Mucosa of descending colon (tissue), 3 donors: ENCODE results near the gene ITGB5. TPM values are rescaled to one million over a fixed set of nuclear protein-coding genes. Genes with fewer than 3 reads are reported as not detected.

Source experiments
- ATAC-seq: fragments of 200-7000 bp; cut with Tn5 transposase; one replicate; pipeline ENCODE4 v1.9.1; 2020; ENCODE audit warnings: mild to moderate bottlenecking, moderate library complexity
- DNase-seq, 3 donors: peaks; one replicate each; pipeline ENCODE4 v3.0.0-alpha.2; 2020
- H3K36me3 ChIP-seq: fragments of 200-600 bp; one replicate; pipeline ENCODE4 v1.8.0; 2021; ENCODE audit warnings: low read depth, mild to moderate bottlenecking
- H3K4me1 ChIP-seq: fragments of 200-600 bp; one replicate; pipeline ENCODE4 v1.8.0; 2021; ENCODE audit warnings: low read depth, mild to moderate bottlenecking
- H3K4me3 ChIP-seq: fragments of 200-600 bp; one replicate; pipeline ENCODE4 v1.8.0; 2021; ENCODE audit warnings: mild to moderate bottlenecking
- H3K9me3 ChIP-seq: fragments of 200-600 bp; one replicate; pipeline ENCODE4 v1.8.0; 2021; ENCODE audit warnings: mild to moderate bottlenecking
- CTCF ChIP-seq: fragments of 200-600 bp; IDR thresholded peaks from one replicate; pipeline ENCODE4 v1.8.0; 2022; ENCODE audit warnings: antibody characterized with exemption, mild to moderate bottlenecking
- intact Hi-C, 2 donors: fragments of 100-400 bp; cut with DNase I in 1 of 2; cut with micrococcal nuclease in 1 of 2; formaldehyde crosslinking; loops; one replicate each; pipeline versions ENCODE4 v1.11.0 to v1.11.1; 2022; cut with DNase I, micrococcal nuclease
- total RNA-seq, 3 donors: library from RNA; stranded (reverse); fragmentation: NEBNext Ultra II Directional in 2 of 3; extraction: Animal tissue kit (Norgen Biotek cat#: 25700) in 2 of 3; gene quantifications; one replicate each; pipeline versions ENCODE4 v1.2.1 to v1.2.4, GENCODE V29; 2021 to 2023
- donor health status: DM: no; HTN: no; CAD: no; lungs with moderate emphysema.
- donor health status: DM: no; HTN: no; CAD: no.
- donor health status: DM: no; HTN: yes; CAD: no.

The ITGB5 gene
- total RNA-seq, 3 donors from 2014 or later: 67.9 to 102 (median 69.6) TPM

- ATAC-seq: peak; percentile 5
- no peak for TF ChIP-seq CTCF
- H3K4me3 ChIP-seq: no peak overlapping the region
- no peak for DNase-seq
- no peaks in the 10 kb centered on the region for H3K4me1 ChIP-seq
- intact Hi-C loops: no loop called here
- H3K36me3 ChIP-seq: peaks cover 3% of the 10 kb centered on the region
- H3K9me3 ChIP-seq: no peaks in the 10 kb centered on the region
These were observed 32.6 kb upstream of the ITGB5 start for GRCh38 chr3:124919756-124920155.

- Histone ChIP-seq H3K36me3 (peaks cover 10% of the 10 kb centered on the region), H3K9me3 (no peaks in the 10 kb centered on the region), H3K4me1 (no peaks in the 10 kb centered on the region), H3K4me3 (no peak overlapping the region)
- no peak for TF ChIP-seq CTCF
- ATAC-seq (no peak), DNase-seq (no peak)
- intact Hi-C loops: no loop called here
These were observed 31.4 kb upstream of the ITGB5 start for GRCh38 chr3:124918524-124918923.

GRCh38 chr3:124916837-124917409 is 29.8 kb upstream of the ITGB5 start:
- intact Hi-C loops: no loop called here

GRCh38 chr3:124915254-124915653 is 28.1 kb upstream of the ITGB5 start:
- no peak for DNase-seq
- TF ChIP-seq CTCF: no peak
- intact Hi-C loops: no loop called here
- Histone ChIP-seq H3K4me1 (no peaks in the 10 kb centered on the region), H3K4me3 (no peak overlapping the region), H3K36me3 (peaks cover 16% of the 10 kb centered on the region), H3K9me3 (no peaks in the 10 kb centered on the region)
- ATAC-seq: no peak

More at GRCh38 chr3:124916837-124917409, 29.8 kb upstream of the ITGB5 start:
- Histone ChIP-seq H3K4me1 (no peaks in the 10 kb centered on the region), H3K36me3 (peaks cover 16% of the 10 kb centered on the region), H3K9me3 (no peaks in the 10 kb centered on the region), H3K4me3 (no peak overlapping the region)
- peak; percentile 5 for ATAC-seq
- no peak for TF ChIP-seq CTCF
- DNase-seq: no peak

- Histone ChIP-seq H3K4me3 (no peak overlapping the region), H3K9me3 (no peaks in the 10 kb centered on the region), H3K4me1 (no peaks in the 10 kb centered on the region), H3K36me3 (peaks cover under 1% of the 10 kb centered on the region)
- intact Hi-C loops: no loop called here
- DNase-seq (no peak), ATAC-seq (no peak)
- no peak for TF ChIP-seq CTCF
These were observed 20.8 kb upstream of the ITGB5 start for GRCh38 chr3:124907957-124908356.
